Activated B cell treated with CpG ODN at 0.5 μM for 24 hours (primary cell): ENCODE results near the gene PLCB1. TPM values are rescaled to one million over a fixed set of nuclear protein-coding genes. Genes with fewer than 3 reads are reported as not detected.

Experiments
- ATAC-seq: fragments of 200-7000 bp; cut with Tn5 transposase; one replicate; pipeline ENCODE4 v1.10.0; 2021; ENCODE audit warnings: low read depth, mild to moderate bottlenecking, moderate library complexity
- CTCF ChIA-PET: fragments of 350-600 bp; sonication (Branson Sonifier 250); formaldehyde crosslinking; loops from one replicate; lab custom pipeline; 2021; ENCODE audit warnings: antibody characterized with exemption; lab: Charles Lee
- POLR2A ChIA-PET: fragments of 350-600 bp; sonication (Branson Sonifier 250); formaldehyde crosslinking; loops from one replicate; lab custom pipeline; 2021; ENCODE audit warnings: antibody characterized with exemption; lab: Charles Lee
- DNase-seq: peaks from one replicate; pipeline ENCODE4 v3.0.0; 2022
- H3K27ac Mint-ChIP-seq: one replicate; pipeline ENCODE4 v1.8.0; 2020; ENCODE audit warnings: mixed read lengths
- H3K27me3 Mint-ChIP-seq: one replicate; pipeline ENCODE4 v1.8.0; 2021; ENCODE audit warnings: mixed read lengths
- H3K36me3 Mint-ChIP-seq: one replicate; pipeline ENCODE4 v1.8.0; 2021; ENCODE audit warnings: low read depth, mixed read lengths
- H3K4me1 Mint-ChIP-seq: one replicate; pipeline ENCODE4 v1.8.0; 2021; ENCODE audit warnings: mixed read lengths
- H3K4me3 Mint-ChIP-seq: one replicate; pipeline ENCODE4 v1.8.0; 2020; ENCODE audit warnings: mild to moderate bottlenecking, mixed read lengths
- H3K9me3 Mint-ChIP-seq: one replicate; pipeline ENCODE4 v1.8.0; 2020; ENCODE audit warnings: mixed read lengths
- intact Hi-C: fragments of 100-400 bp; cut with micrococcal nuclease; formaldehyde crosslinking; loops from one replicate; pipeline ENCODE4 v1.15.1; 2024
- total RNA-seq: library from RNA; stranded (reverse); gene quantifications from 2 replicates; pipeline ENCODE4 v1.2.3, GENCODE V29; 2022
- TF ChIP-seq, protein P1 (sequence below): fragments of 200-600 bp; IDR thresholded peaks from one replicate; pipeline ENCODE4 v1.8.0; 2022; ENCODE audit warnings: antibody characterized with exemption, mild to moderate bottlenecking

The PLCB1 gene
- total RNA-seq = 0.29 and 0.86 TPM in 2 replicates

DNA sequence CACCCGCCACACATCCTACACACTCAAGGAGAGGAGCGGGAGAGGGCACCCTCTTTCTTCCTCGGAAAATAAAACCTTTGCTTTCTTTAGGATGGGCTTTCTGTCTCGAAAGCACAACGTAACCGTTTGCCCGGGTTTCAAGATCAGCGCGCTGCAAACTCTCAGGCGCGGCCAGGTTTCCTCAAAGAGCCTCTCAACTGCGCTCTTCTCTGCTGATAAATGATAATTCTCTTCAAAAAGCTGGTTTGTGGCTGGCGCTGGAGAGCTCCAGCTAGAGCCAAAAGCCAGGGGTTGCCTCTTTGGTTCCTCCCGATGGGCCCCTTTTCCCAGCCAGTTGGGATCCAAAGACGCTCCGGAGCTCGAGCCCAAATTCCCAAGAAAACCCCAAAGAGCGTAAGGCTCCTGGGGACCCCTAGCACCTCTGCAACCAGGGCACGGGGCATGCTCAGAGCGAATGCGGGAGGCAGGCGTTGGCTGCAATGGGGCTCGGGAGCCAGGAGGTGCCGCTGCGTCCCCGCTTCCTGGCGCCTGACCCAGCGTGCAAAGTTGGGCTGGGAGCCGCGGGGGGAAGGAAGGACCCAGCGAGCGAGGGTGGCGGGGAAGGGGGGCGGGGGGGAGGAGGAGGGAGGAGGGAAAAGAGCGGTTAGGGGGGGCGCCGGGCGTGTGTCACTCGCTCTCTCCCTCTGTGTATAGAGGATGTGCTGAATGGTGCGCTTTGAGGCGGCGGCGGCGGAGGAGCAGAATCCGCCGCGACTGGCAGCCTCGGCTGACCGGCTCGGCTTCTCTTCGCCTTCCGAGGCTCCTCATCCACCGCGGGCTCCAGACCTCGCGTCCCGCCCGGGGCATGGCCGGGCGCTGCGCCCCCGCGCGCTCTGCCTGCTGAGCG lies at the start of gene PLCB1:
TSS of gene PLCB1 (plus strand) at position 669 of the 886 bp plus-strand sequence. CDS start 386 bp downstream, outside the sequence.
- intact Hi-C loops = loop anchor here (1.0 kb wide), 1 partner anchor 173 kb away; no protein-coding TSS in a partner anchor
- H3K4me3 Mint-ChIP-seq = peak within 1 kb of the TSS; percentile 69
- DNase-seq (peak; percentile 36), ATAC-seq (peak; percentile 92)
- TF ChIP-seq, protein P1, sequence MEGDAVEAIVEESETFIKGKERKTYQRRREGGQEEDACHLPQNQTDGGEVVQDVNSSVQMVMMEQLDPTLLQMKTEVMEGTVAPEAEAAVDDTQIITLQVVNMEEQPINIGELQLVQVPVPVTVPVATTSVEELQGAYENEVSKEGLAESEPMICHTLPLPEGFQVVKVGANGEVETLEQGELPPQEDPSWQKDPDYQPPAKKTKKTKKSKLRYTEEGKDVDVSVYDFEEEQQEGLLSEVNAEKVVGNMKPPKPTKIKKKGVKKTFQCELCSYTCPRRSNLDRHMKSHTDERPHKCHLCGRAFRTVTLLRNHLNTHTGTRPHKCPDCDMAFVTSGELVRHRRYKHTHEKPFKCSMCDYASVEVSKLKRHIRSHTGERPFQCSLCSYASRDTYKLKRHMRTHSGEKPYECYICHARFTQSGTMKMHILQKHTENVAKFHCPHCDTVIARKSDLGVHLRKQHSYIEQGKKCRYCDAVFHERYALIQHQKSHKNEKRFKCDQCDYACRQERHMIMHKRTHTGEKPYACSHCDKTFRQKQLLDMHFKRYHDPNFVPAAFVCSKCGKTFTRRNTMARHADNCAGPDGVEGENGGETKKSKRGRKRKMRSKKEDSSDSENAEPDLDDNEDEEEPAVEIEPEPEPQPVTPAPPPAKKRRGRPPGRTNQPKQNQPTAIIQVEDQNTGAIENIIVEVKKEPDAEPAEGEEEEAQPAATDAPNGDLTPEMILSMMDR = no peak
- no peaks in the 10 kb centered on the region for H3K36me3 Mint-ChIP-seq
- no peaks in the 10 kb centered on the region for H3K9me3 Mint-ChIP-seq
- ChIA-PET POLR2A (no interaction called here), CTCF (interaction anchor here (1.2 to 1.7 kb wide), 2 partner anchors 259 to 590 kb away, joined by 4 to 12 read pairs; no protein-coding TSS in a partner anchor)
- H3K27me3 Mint-ChIP-seq = peaks cover 34% of the 10 kb centered on the region
- H3K4me1 Mint-ChIP-seq = peaks cover 13% of the 10 kb centered on the region
- H3K27ac Mint-ChIP-seq = no peak within 1 kb of the TSS

- CTCF ChIA-PET = no interaction called here
- POLR2A ChIA-PET = no interaction called here
- intact Hi-C loops = no loop called here
- H3K9me3 Mint-ChIP-seq = no peaks in the 10 kb centered on the region
- H3K27ac Mint-ChIP-seq = no peak overlapping the region
- peaks cover 2% of the 10 kb centered on the region for H3K27me3 Mint-ChIP-seq
- no peaks in the 10 kb centered on the region for H3K36me3 Mint-ChIP-seq
- ATAC-seq (no peak), DNase-seq (no peak)
- no peak overlapping the region for H3K4me3 Mint-ChIP-seq
- H3K4me1 Mint-ChIP-seq = no peaks in the 10 kb centered on the region
- TF ChIP-seq, protein P1 = no peak
These were observed 49.1 kb upstream of the PLCB1 start for GRCh38 chr20:8082989-8083388.

GRCh38 chr20:8089668-8090067 lies 42.4 kb upstream of the PLCB1 start:
- H3K27ac Mint-ChIP-seq = no peak overlapping the region
- ChIA-PET POLR2A (no interaction called here), CTCF (no interaction called here)
- intact Hi-C loops = no loop called here
- no peaks in the 10 kb centered on the region for H3K9me3 Mint-ChIP-seq
- ATAC-seq (no peak), DNase-seq (no peak)
- TF ChIP-seq, protein P1 = no peak
- H3K4me3 Mint-ChIP-seq = no peak overlapping the region
- no peaks in the 10 kb centered on the region for H3K36me3 Mint-ChIP-seq
- no peaks in the 10 kb centered on the region for H3K27me3 Mint-ChIP-seq
- no peaks in the 10 kb centered on the region for H3K4me1 Mint-ChIP-seq

GRCh38 chr20:8094415-8094818 lies 37.6 kb upstream of the PLCB1 start:
- ChIA-PET CTCF (no interaction called here), POLR2A (no interaction called here)
- no peak overlapping the region for H3K27ac Mint-ChIP-seq
- no peaks in the 10 kb centered on the region for H3K4me1 Mint-ChIP-seq
- H3K36me3 Mint-ChIP-seq = no peaks in the 10 kb centered on the region
- peaks cover 4% of the 10 kb centered on the region for H3K27me3 Mint-ChIP-seq
- ATAC-seq = no peak
- TF ChIP-seq, protein P1 = no peak
- no peak for DNase-seq
- H3K9me3 Mint-ChIP-seq = no peaks in the 10 kb centered on the region
- H3K4me3 Mint-ChIP-seq = no peak overlapping the region
- intact Hi-C loops = no loop called here

GRCh38 chr20:8094850-8095249 lies 37.2 kb upstream of the PLCB1 start:
- Mint-ChIP-seq H3K9me3 (no peaks in the 10 kb centered on the region), H3K4me3 (no peak overlapping the region), H3K36me3 (no peaks in the 10 kb centered on the region), H3K27ac (no peak overlapping the region), H3K4me1 (no peaks in the 10 kb centered on the region), H3K27me3 (peaks cover 4% of the 10 kb centered on the region)
- CTCF ChIA-PET = no interaction called here
- POLR2A ChIA-PET = no interaction called here
- intact Hi-C loops = no loop called here
- TF ChIP-seq, protein P1 = no peak
- DNase-seq = no peak
- no peak for ATAC-seq
